OCI-LY3 (cell line): ENCODE data around the gene HIGD1A.

Experiments used
- EZH2phosphoT487 ChIP-seq: fragments of 200-600 bp; shearing (Covaris generic); IDR thresholded peaks from 2 replicates; pipeline ENCODE4 v1.6.1; 2018; ENCODE audit warnings: antibody characterized with exemption, mixed run types, low read depth
- TF ChIP-seq, protein P1 (sequence below): fragments of 200-600, 300-600 bp; sonication (generic); IDR thresholded peaks from 2 replicates; pipeline ENCODE4 v1.5.1; 2014; ENCODE audit warnings: antibody characterized with exemption, low read length, low read depth

DNA sequence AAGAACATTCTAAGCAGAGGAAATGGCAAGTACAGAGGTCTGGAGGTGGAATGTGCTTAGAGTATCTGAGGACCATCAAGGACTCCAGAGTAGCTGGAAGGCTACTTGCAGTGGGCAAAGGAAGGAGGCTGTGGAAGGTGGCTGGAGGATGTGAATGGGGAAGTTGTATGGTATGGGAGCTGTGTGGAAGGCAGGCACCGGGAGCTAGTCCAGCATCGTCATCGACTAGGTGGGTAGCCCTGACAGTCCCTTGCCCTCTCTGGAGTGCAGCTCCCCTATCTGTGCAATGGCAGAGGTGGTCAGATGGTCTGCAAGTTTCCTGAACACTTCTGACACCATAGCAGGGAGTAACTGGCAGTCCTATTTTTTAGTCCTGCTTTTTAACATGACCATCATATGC, 50.5 kb downstream of the HIGD1A start:
- TF ChIP-seq, protein P1, sequence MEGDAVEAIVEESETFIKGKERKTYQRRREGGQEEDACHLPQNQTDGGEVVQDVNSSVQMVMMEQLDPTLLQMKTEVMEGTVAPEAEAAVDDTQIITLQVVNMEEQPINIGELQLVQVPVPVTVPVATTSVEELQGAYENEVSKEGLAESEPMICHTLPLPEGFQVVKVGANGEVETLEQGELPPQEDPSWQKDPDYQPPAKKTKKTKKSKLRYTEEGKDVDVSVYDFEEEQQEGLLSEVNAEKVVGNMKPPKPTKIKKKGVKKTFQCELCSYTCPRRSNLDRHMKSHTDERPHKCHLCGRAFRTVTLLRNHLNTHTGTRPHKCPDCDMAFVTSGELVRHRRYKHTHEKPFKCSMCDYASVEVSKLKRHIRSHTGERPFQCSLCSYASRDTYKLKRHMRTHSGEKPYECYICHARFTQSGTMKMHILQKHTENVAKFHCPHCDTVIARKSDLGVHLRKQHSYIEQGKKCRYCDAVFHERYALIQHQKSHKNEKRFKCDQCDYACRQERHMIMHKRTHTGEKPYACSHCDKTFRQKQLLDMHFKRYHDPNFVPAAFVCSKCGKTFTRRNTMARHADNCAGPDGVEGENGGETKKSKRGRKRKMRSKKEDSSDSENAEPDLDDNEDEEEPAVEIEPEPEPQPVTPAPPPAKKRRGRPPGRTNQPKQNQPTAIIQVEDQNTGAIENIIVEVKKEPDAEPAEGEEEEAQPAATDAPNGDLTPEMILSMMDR, result no peak
- no peak for TF ChIP-seq EZH2phosphoT487
